ENCODE measurements around the gene CCDC83.
A peak's percentile ranks its signal among the peaks of the same experiment; 100 is the strongest.

CCDC83 gene

DNA sequence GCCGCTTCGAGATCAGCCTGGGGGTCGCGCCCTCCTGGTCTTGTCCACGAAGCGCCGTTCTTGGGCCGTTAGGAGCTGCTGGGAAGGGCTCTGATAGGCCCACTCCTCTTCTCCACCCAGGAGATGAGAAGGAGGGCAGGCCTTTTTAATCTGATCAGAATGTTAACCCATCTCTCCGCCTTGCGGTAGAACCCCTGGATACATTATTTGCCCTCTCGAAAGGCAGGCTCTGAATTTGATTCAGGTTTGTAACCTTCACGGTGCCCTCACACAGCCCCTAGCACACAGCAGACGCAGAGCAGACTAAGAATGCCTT is at the start of gene CCDC83:
CCDC83 (plus strand) TSS at position 43 of the 316 bp plus-strand sequence. CDS start 9,741 bp downstream, outside the sequence.
- no peak for DNase-seq

DNA sequence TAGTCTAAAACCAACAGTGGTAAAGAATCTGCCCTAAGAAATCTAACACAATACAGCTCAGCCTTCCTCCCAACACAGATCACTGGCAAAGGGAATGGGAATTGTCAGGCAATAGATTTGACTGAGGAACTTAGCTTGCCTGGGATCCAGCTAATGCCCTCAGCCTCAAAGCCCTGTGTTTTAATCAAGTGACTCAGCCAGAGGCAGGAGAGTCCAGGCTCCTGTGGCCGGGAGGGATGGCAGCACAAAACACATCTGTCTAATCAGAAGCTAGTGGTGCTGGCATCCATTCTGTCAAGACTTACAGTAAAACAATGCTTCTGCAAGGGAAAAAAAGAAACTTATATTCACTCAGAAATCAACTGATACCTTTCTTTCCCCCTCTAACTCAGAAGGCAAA is 49.8 kb upstream of the CCDC83 start:
- no peak for DNase-seq

DNA sequence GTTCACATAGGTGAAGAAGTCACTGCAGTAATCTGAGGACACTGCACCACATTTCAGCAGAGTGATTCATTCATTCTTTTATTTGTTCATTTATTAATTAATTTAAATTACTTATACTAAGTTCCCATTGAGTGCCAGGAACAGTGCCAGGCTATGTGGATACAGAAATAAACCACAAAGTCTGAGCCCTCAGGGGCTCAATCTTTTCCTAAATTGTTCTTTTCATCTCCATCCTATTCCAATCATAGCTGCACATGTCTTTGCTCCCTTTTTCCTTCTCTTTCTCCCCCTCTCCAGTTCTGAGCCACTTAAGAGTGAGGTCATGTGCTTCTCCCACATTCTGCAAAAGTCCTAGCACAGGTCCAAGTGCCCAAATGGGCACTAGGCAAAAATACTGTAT is 49.2 kb upstream of the CCDC83 start:
- no peak for DNase-seq

- DNase-seq = no peak
These were observed 48.3 kb upstream of the CCDC83 start for GRCh38 chr11:85806876-85807275.

DNA sequence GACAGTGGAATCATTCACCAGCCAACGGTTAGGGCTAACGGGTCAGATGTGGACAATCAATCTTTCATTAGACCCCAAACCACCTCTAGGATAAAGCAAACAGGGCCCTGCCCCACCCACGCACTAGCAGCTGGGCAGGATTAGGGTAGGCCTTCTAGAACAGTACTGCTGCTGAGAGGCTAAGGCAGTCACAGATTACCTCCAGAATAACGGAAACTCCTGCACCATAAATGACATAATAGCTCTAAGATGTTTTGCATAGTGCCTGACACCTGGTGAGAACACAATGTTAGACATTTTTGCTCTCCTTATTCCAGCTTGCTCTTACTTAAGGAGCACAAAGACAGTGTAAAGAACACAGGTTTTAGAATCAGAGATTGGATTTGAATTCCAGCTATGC is 46.0 kb upstream of the CCDC83 start:
- no peak for DNase-seq

DNA sequence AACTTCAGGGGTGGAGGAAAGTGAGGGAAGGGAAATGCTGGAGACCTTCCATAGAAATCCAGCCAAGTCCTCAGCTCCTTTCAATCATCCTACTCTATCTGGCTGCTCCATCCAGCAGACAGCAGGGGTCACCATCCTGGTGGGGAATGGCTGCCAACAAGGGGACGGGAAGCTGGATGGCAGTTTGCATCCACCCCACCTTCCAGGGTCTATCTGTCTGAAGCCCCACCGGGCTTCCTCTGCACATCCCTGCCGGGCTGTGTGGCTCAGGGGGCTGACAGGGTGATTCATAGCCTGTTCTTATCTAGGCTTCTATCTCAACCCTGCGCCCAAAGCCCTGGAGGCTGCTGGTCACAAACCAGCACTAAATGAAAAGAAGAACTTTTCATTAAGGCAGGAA is 45.3 kb upstream of the CCDC83 start:
- DNase-seq = peak; percentile 13

- no peak for DNase-seq
These were observed 44.7 kb upstream of the CCDC83 start for GRCh38 chr11:85810521-85810870.

- DNase-seq = peak; percentile 78
These were observed 44.1 kb upstream of the CCDC83 start, which contains the start of gene SYTL2 for GRCh38 chr11:85810871-85811611. Gene SYTL2, minus strand, starts transcription at chr11:85811141. Its CDS starts 53,416 bp downstream, at chr11:85757725.

DNA sequence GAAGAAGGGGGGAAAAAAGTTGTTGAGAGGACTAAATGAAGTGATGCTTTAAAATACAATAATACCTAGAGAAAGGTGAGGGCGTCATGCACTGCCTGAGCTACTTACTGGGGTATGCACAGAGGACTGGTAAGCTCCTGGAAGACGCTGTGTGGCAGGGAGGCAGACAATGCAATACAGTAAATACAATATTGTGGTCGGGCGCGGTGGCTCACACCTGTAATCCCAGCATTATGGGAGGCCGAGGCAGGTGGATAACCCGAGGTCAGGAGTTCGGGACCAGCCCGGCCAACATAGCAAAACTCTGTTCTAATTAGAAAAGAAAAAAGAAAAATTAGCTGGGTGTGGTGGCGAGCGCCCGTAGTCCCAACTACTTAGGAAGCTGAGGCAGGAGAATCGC is 43.6 kb upstream of the CCDC83 start:
- DNase-seq = no peak

- no peak for DNase-seq
These were observed 41.5 kb upstream of the CCDC83 start for GRCh38 chr11:85813721-85814120.

- no peak for DNase-seq
These were observed 39.8 kb upstream of the CCDC83 start for GRCh38 chr11:85815186-85815931.

DNA sequence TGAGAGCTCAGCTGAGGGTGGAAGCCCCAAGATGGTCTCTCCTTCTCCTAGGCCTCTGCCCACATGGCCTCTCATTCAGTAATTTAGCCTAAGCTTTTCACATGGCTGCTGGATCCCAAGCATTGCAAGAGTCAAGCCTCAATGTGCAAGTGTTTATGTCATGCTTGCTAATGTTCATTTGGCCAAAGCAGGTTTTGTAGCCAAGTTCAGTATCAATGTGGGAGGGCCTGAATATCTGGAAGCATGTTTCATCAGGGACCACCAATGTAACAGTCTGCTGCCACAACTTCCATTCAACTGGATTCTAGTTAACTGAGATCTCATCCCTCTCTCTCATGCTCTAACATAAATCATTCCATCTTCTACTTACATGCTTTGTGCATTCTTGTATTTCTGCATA is 35.7 kb upstream of the CCDC83 start:
- DNase-seq = no peak

- peak; percentile 20 for DNase-seq
These were observed 33.5 kb upstream of the CCDC83 start for GRCh38 chr11:85821636-85822035.

DNA sequence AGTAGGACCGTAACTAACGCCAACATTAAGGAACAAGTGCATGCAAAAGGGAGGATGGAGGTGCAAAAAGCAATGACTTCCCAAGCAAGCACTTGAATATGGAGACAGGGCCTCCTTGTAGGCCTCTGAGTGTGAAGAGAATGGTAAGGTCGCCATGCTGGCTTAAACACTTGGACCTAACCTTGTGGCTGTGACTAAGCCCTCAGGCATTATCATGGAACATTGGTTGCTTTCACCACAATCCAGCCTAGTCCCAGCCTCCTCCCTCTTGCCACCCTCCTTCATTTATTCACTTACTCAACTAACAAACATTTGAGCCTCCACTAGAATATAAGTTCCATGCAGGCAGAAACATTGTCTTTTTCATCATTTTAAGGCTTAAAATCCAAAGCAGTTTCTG is 32.4 kb upstream of the CCDC83 start:
- DNase-seq = no peak

- peak; percentile 42 for DNase-seq
These were observed 31.4 kb upstream of the CCDC83 start for GRCh38 chr11:85823816-85824215.

DNA sequence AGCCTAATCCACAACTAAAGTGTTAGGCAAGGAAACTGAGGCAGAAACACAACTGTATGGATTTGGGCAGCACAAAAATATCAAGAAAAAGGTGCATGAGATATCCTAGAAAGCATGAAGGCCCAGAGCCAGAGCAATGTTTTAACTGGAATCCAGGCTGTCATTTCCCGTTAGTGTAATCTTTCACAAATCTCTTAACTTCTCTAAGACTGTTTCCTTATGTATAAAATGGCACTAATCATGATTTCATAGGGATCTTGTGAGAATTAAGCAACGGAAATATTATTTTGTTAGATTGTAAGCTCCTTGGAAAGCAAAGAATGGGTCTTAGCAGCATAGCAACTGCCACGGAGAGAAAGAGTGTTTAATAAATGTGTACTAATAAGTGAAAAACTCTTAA is 29.6 kb upstream of the CCDC83 start:
- no peak for DNase-seq

DNA sequence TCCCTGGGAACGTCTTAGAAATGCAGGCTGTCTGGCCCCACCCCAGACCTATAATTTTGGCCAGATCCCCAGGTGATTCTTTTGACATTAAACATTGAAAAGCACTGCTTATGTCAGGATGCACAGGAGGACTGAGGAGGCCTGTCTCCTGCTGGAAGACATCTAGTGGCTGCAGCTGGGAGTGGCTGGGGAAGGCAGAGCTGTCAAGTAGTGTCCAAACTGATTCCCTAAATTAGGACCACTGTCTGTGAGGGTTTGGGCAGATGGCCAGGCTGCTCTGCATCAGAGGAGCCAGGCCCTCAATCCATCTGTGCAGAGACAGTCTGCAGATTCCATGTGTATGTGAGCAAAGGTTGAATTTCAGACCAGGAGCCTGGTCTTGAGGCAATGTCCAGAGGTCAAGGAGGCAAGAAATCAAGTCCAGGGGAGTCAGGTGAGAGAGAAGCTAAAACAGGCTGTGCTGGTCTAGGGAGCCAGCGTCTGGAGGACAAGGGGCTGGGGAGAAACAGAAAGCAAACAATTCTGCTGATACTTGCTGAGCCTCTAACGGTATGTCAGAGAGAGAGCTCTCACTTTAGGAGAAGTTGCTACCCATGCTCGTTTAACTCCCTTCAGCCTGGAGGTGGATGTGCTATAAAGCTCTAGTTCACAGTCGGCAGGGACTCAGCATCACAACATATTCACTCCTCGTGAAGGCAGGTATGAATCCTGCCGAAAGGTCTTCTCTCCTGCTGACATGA is 28.9 kb upstream of the CCDC83 start:
- peak; percentile 36 for DNase-seq

GRCh38 chr11:85827748-85828639 is 27.2 kb upstream of the CCDC83 start:
- DNase-seq = no peak

GRCh38 chr11:85828640-85828978 is 26.6 kb upstream of the CCDC83 start:
- DNase-seq = no peak

DNA sequence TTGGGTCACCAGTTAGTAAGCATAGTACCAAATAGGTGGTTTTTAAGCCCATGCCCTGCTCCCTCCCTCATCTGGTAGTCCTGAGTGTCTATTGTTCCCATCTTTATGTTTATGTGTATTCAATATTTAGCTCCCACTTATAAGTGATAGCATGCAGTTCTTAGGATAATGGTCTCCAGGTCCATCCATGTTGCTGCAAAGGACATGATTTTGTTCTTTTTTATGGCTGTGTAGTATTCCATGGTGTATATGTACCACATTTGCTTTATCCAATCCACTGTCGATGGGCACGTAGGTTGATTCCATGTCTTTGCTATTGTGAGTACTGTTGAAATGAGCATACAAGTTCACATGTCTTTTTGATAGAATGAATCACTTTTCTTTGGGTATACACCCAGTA is 26.0 kb upstream of the CCDC83 start:
- no peak for DNase-seq

DNA sequence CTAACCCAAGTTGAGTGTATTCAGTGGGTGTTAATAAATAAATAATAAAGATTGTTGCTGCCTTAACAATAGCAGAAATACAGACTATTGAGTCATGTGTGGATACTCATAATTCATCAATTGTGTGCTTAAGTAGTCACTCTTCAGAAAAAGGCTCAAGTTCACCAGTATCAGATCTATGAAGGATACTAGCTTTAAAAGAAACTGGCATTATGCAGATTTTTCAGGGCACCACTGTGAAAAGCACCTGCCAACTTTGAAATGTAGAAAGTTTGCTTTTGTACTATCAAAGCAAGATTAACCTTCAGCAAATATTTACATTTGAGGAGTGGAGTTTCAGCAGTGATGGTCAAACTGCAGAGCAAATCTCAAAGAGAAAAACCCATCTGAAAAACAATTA is 24.1 kb upstream of the CCDC83 start:
- no peak for DNase-seq

- no peak for DNase-seq
These were observed 19.9 kb upstream of the CCDC83 start for GRCh38 chr11:85835263-85835662.

GRCh38 chr11:85835729-85836128 is 19.5 kb upstream of the CCDC83 start:
- DNase-seq = no peak

Measured in activated CD4-positive, alpha-beta T cell treated with anti-CD3 and anti-CD28 coated beads for 48 hours (primary cell).